Memory B cell (primary cell): Measurements from ENCODE around the gene CES4A.

Experiments
- ATAC-seq: fragments of 150-1000 bp; cut with Tn5 transposase; 2 replicates; pipeline ENCODE4 v1.10.0; 2021; ENCODE audit warnings: low read depth, mild to moderate bottlenecking, moderate library complexity
- DNase-seq, 2 donors: peaks; one replicate each; pipeline ENCODE4 v3.0.0; 2022; ENCODE audit warnings: low spot score in 2 of 2
- H3K27ac Mint-ChIP-seq: one replicate; pipeline ENCODE4 v1.8.0; 2022; ENCODE audit warnings: mild to moderate bottlenecking, moderate library complexity, mixed read lengths
- H3K27me3 Mint-ChIP-seq: one replicate; pipeline ENCODE4 v1.8.0; 2022; ENCODE audit warnings: mixed read lengths
- H3K36me3 Mint-ChIP-seq: one replicate; pipeline ENCODE4 v1.8.0; 2022; ENCODE audit warnings: mild to moderate bottlenecking, mixed read lengths
- H3K4me1 Mint-ChIP-seq: one replicate; pipeline ENCODE4 v1.8.0; 2022; ENCODE audit warnings: mixed read lengths
- H3K4me3 Mint-ChIP-seq: one replicate; pipeline ENCODE4 v1.8.0; 2022; ENCODE audit warnings: mild to moderate bottlenecking, moderate library complexity, mixed read lengths
- H3K9me3 Mint-ChIP-seq: one replicate; pipeline ENCODE4 v1.8.0; 2022; ENCODE audit warnings: mixed read lengths

The CES4A gene

DNA sequence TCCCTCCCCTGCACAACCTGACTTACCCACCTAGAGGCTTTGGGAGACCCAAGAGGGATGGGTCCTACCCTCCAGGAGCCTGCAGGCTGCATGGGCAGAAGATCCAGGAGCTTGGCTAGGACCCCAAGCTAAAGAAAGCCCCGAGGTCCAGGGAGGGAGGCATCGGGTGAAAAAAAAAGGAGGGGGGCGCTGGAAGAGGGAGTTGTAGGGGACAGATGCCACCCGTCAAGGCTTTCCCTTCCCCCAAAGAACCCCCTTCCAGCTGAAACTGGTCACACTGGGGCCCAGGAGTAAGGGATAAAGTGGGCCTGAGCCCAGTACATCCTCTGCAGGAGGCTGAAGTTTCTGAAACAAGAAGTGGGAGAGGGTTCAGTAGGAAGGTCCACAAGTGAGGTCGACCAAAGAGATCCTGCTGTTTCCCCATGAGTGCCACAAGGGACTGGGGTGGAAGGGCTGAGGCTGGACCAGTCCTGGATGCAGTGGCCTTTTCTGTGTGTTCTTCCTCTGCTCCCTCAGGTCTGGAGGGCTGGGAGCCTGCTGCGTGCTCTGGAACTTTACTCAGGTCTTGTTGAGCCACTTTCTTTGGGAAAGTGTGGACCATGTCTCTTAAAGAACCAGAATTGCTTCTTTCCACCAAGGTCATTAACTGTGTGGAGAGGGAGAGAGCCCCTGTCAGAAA lies 26.4 kb downstream of the CES4A start:
- Mint-ChIP-seq H3K9me3 (no peaks in the 10 kb centered on the region), H3K36me3 (no peaks in the 10 kb centered on the region), H3K27ac (no peak overlapping the region), H3K4me1 (peaks cover 4% of the 10 kb centered on the region), H3K4me3 (peak overlapping the region; percentile 86), H3K27me3 (no peaks in the 10 kb centered on the region)
- ATAC-seq (no peak), DNase-seq (no peak)

DNA sequence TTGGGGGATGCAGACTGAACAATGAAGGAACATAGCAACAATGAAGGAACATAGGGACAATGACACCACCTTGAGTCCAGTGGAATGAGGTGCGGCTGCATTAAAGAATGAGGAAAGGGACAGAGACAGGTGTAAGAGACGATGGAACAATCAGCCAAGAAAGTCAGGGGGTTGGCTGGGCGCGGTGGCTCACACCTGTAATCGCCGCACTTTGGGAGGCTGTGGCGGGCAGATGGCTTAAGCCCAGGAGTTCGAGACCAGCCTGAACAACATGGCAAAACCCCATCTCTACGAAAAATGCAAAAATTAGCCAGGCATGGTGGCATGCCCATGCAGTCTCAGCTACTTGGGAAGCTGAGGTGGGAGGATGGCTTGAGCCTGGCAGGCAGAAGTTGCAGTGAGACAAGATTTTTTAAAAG lies 26.9 kb downstream of the CES4A start:
- H3K4me3 Mint-ChIP-seq = no peak overlapping the region
- H3K27ac Mint-ChIP-seq = no peak overlapping the region
- H3K36me3 Mint-ChIP-seq = no peaks in the 10 kb centered on the region
- H3K4me1 Mint-ChIP-seq = peaks cover 4% of the 10 kb centered on the region
- DNase-seq (no peak), ATAC-seq (no peak)
- H3K27me3 Mint-ChIP-seq = no peaks in the 10 kb centered on the region
- no peaks in the 10 kb centered on the region for H3K9me3 Mint-ChIP-seq

- no peak for ATAC-seq
- H3K9me3 Mint-ChIP-seq = no peaks in the 10 kb centered on the region
- no peak for DNase-seq
- peaks cover 3% of the 10 kb centered on the region for H3K27me3 Mint-ChIP-seq
- no peak overlapping the region for H3K27ac Mint-ChIP-seq
- H3K4me1 Mint-ChIP-seq = peaks cover 4% of the 10 kb centered on the region
- no peak overlapping the region for H3K4me3 Mint-ChIP-seq
- H3K36me3 Mint-ChIP-seq = no peaks in the 10 kb centered on the region
Observed at GRCh38 chr16:67016143-67016542, 27.8 kb downstream of the CES4A start.

- no peaks in the 10 kb centered on the region for H3K36me3 Mint-ChIP-seq
- H3K9me3 Mint-ChIP-seq = no peaks in the 10 kb centered on the region
- no peak overlapping the region for H3K4me3 Mint-ChIP-seq
- DNase-seq (no peak), ATAC-seq (no peak)
- peaks cover 4% of the 10 kb centered on the region for H3K4me1 Mint-ChIP-seq
- no peak overlapping the region for H3K27ac Mint-ChIP-seq
- peaks cover 3% of the 10 kb centered on the region for H3K27me3 Mint-ChIP-seq
Observed at GRCh38 chr16:67016681-67017420, 28.5 kb downstream of the CES4A start.

- no peak overlapping the region for H3K27ac Mint-ChIP-seq
- DNase-seq (no peak), ATAC-seq (no peak)
- H3K27me3 Mint-ChIP-seq = peaks cover 3% of the 10 kb centered on the region
- H3K4me3 Mint-ChIP-seq = no peak overlapping the region
- no peaks in the 10 kb centered on the region for H3K9me3 Mint-ChIP-seq
- no peaks in the 10 kb centered on the region for H3K36me3 Mint-ChIP-seq
- H3K4me1 Mint-ChIP-seq = peaks cover 4% of the 10 kb centered on the region
Observed at GRCh38 chr16:67017421-67017750, 29.0 kb downstream of the CES4A start.

- Mint-ChIP-seq H3K4me1 (peaks cover 4% of the 10 kb centered on the region), H3K9me3 (no peaks in the 10 kb centered on the region), H3K27me3 (peaks cover 3% of the 10 kb centered on the region), H3K27ac (no peak overlapping the region), H3K36me3 (no peaks in the 10 kb centered on the region), H3K4me3 (no peak overlapping the region)
- DNase-seq (peak; percentile 59 to 68), ATAC-seq (peak; percentile 86)
Observed at GRCh38 chr16:67017810-67018488, 29.6 kb downstream of the CES4A start.

- Mint-ChIP-seq H3K4me3 (no peak overlapping the region), H3K27me3 (peaks cover 3% of the 10 kb centered on the region), H3K9me3 (no peaks in the 10 kb centered on the region), H3K4me1 (peaks cover 4% of the 10 kb centered on the region), H3K36me3 (no peaks in the 10 kb centered on the region), H3K27ac (no peak overlapping the region)
- DNase-seq = no peak
- no peak for ATAC-seq
Observed at GRCh38 chr16:67019171-67019570, 30.8 kb downstream of the CES4A start.

GRCh38 chr16:67021321-67021720 lies 32.9 kb downstream of the CES4A start:
- ATAC-seq (no peak), DNase-seq (no peak)
- no peaks in the 10 kb centered on the region for H3K36me3 Mint-ChIP-seq
- no peak overlapping the region for H3K4me3 Mint-ChIP-seq
- peaks cover 3% of the 10 kb centered on the region for H3K27me3 Mint-ChIP-seq
- no peaks in the 10 kb centered on the region for H3K9me3 Mint-ChIP-seq
- H3K27ac Mint-ChIP-seq = no peak overlapping the region
- no peaks in the 10 kb centered on the region for H3K4me1 Mint-ChIP-seq

DNA sequence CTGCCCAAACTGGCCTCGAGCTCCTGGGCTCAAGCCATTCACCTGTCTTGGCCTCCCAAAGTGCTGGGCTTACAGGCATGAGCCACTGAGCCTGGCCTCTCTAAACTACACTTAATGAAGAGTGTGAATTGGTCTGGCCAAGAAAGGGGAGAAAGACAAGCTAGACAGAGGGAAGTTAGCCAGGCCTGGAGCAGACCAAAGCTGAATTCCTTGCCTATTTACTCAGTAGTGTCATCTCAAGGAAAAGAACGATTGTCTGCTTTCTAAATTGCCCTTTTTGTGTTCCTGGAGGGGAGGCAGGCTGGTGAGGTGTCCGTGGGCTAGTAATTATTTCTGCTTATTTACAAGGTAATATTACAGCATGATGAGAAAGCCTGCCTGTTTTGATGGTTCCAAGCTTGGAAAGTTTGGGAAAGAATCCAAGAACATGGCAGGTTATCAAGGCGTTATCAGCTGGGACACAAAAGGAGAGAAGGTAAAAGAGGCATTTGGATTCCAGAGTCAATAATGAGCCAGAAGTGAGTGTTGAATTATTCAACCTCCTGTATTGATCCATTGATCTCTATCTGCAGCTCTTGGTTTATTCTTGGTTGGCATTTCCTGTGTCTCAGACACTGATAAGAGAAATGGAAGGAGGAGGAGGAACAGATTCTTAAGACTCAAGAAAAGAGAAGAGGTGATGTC lies 34.3 kb downstream of the CES4A start:
- DNase-seq (no peak), ATAC-seq (no peak)
- H3K9me3 Mint-ChIP-seq = no peaks in the 10 kb centered on the region
- no peak overlapping the region for H3K27ac Mint-ChIP-seq
- no peaks in the 10 kb centered on the region for H3K4me1 Mint-ChIP-seq
- peaks cover 3% of the 10 kb centered on the region for H3K27me3 Mint-ChIP-seq
- no peaks in the 10 kb centered on the region for H3K36me3 Mint-ChIP-seq
- H3K4me3 Mint-ChIP-seq = no peak overlapping the region

DNA sequence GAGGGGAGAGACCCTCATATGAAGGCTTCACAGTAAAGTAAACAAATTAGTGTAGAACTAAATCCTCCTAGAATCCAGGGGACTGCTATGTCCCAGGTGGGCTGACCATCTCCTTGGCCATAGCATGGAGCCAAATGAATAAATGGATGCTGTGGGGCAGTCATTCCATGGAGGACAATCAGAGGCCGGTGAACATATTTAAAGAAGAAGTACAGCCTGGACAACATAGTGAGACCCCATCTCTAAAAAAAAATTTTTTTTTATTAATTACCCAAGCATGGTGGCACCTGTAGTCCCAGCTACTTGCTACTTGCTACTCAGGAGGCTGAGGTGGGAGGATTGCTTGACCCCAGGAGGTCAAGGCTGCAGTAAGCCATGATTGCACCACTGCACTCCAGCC lies 35.3 kb downstream of the CES4A start:
- no peaks in the 10 kb centered on the region for H3K9me3 Mint-ChIP-seq
- H3K4me1 Mint-ChIP-seq = no peaks in the 10 kb centered on the region
- DNase-seq = no peak
- H3K36me3 Mint-ChIP-seq = no peaks in the 10 kb centered on the region
- ATAC-seq = no peak
- H3K4me3 Mint-ChIP-seq = no peak overlapping the region
- H3K27ac Mint-ChIP-seq = no peak overlapping the region
- peaks cover 3% of the 10 kb centered on the region for H3K27me3 Mint-ChIP-seq

DNA sequence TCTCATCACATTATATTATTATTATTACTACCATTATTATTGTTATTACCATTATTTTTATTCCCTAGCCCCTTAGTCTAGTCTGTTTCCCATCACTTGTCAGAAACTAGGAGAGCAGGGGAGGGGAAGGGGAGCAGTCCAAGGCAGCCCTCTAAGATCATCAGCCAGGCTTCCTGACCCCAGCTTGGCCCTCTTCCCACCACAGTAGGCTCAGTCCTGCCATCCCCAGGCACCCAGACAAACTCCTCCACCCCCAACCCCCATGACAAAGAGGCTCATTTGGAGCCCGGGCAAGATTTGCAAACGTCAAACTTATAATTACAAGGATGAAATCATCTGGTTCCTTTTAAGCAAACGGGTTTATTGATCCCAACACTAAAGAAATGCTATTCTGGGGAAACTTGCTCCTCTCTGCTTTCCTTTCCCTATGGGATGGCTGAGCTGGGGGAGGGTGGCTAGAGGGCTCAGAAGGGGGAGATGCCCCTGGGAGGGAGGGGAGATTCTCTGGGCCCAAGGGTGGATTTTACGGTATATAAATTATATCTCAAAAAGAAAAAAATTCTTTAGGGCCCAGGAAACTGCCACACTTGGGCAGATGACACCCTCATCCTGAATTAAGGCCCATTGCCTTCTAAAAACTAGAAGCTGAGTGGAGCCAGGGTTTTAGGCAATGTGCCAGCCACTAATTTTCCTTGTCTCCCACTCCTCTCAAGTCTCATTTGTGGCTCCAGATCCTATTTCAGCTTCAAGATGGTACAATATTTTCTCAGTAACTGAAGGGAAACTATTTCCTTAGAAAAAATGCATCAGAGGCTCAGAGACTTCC lies 36.2 kb downstream of the CES4A start:
- DNase-seq (no peak), ATAC-seq (no peak)
- Mint-ChIP-seq H3K27me3 (peaks cover 3% of the 10 kb centered on the region), H3K4me1 (no peaks in the 10 kb centered on the region), H3K27ac (no peak overlapping the region), H3K36me3 (no peaks in the 10 kb centered on the region), H3K9me3 (no peaks in the 10 kb centered on the region), H3K4me3 (no peak overlapping the region)

DNA sequence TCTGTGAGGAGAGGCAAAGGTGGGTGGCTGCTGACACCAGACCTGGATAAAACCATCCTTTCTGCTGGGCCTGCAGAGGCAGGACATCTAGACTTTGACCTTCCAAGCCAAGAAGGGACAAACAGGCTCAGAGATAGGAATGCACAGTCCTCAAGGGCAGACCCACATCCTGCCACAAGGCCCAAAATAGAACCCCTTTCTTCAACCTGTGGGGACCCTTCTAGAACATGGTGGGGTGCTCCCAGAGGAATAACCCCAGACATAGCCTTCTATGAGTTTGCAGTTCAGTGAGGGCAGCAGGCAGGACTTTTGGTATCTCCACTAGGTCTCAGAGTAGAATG lies 36.8 kb downstream of the CES4A start:
- Mint-ChIP-seq H3K9me3 (no peaks in the 10 kb centered on the region), H3K36me3 (no peaks in the 10 kb centered on the region), H3K4me3 (no peak overlapping the region), H3K27ac (no peak overlapping the region), H3K4me1 (no peaks in the 10 kb centered on the region), H3K27me3 (peaks cover 3% of the 10 kb centered on the region)
- no peak for DNase-seq
- ATAC-seq = no peak

GRCh38 chr16:67026570-67026969 lies 38.2 kb downstream of the CES4A start:
- Mint-ChIP-seq H3K4me1 (peaks cover under 1% of the 10 kb centered on the region), H3K27ac (no peak overlapping the region), H3K27me3 (no peaks in the 10 kb centered on the region), H3K9me3 (no peaks in the 10 kb centered on the region), H3K36me3 (no peaks in the 10 kb centered on the region), H3K4me3 (no peak overlapping the region)
- no peak for ATAC-seq
- no peak for DNase-seq
